GM12878 (cell line): ENCODE measurements around the gene CRYBA2. TPM values are rescaled to one million over a fixed set of nuclear protein-coding genes. Genes with fewer than 3 reads are reported as not detected.

ENCODE experiments used
- ATAC-seq: fragments of 200-7000 bp; cut with Tn5 transposase; 3 replicates; pipeline ENCODE4 v1.9.1; 2020; ENCODE audit warnings: mild to moderate bottlenecking, moderate library complexity
- BruUV-seq: library from RNA; stranded (reverse); fragments of 400-500 nt; replicated peaks from 2 replicates; lab custom pipeline; 2021; lab: Mats Ljungman, UMichigan
- CTCF ChIA-PET: fragments of 300-600 bp; sonication (Branson Sonifier 250); formaldehyde crosslinking; extraction: SDS; loops from one replicate; lab custom pipeline; 2021; ENCODE audit warnings: inconsistent platforms; lab: Yijun Ruan, JAX
- POLR2A ChIA-PET: fragments of 350-600 bp; formaldehyde crosslinking; extraction: SDS; loops from one replicate; lab custom pipeline; 2021; ENCODE audit warnings: inconsistent platforms; lab: Charles Lee
- RAD21 ChIA-PET: fragments of 300-600 bp; sonication (Branson Sonifier 250); formaldehyde crosslinking; loops from one replicate; lab custom pipeline; 2023; ENCODE audit warnings: antibody characterized with exemption; ENCODE audit not compliant: unreplicated experiment; lab: Charles Lee
- SMC1A ChIA-PET: fragments of 300-600 bp; sonication (Branson Sonifier 250); formaldehyde crosslinking; loops from one replicate; lab custom pipeline; 2023; ENCODE audit not compliant: unreplicated experiment, uncharacterized antibody; lab: Charles Lee
- DNase-seq: peaks from one replicate; pipeline ENCODE4 v3.0.0-alpha.2; 2011; ENCODE audit warnings: low read depth, low spot score
- FAIRE-seq: peaks from 3 replicates; lab custom pipeline; 2011; peaks lifted over from hg19 to GRCh38; lab: Jason Lieb, UNC
- H2AFZ ChIP-seq: 2 replicates; pipeline ENCODE4 v1.6.0; 2011; ENCODE audit warnings: low read depth, low read length, control low read depth; ENCODE audit not compliant: control insufficient read depth
- H3K27ac ChIP-seq: 2 replicates; pipeline ENCODE4 v1.5.1; 2011; ENCODE audit warnings: control low read depth; ENCODE audit not compliant: control insufficient read depth, insufficient read depth
- H3K27me3 ChIP-seq, 2 experiments: replicated peaks in 1 of 2; 2 replicates each; pipeline versions ENCODE4 v1.6.0 to v1.6.1; 2011; ENCODE audit warnings: low read length in 1 of 2; ENCODE audit not compliant: control insufficient read depth in 2 of 2, insufficient read depth in 2 of 2
- H3K36me3 ChIP-seq, 2 experiments: 2 replicates each; pipeline ENCODE4 v1.5.1; 2011; ENCODE audit warnings: low read length in 1 of 2; ENCODE audit not compliant: control insufficient read depth in 2 of 2, insufficient read depth in 2 of 2
- H3K4me1 ChIP-seq: 2 replicates; pipeline ENCODE4 v1.6.1; 2011; ENCODE audit warnings: mild to moderate bottlenecking, low read length, moderate library complexity, mixed read lengths; ENCODE audit not compliant: control insufficient read depth, insufficient read depth
- H3K4me2 ChIP-seq: 2 replicates; pipeline ENCODE4 v1.6.0; 2011; ENCODE audit warnings: control low read depth; ENCODE audit not compliant: control insufficient read depth, insufficient read depth
- H3K4me3 ChIP-seq: fragments of 200-600 bp; sonication (generic); 2 replicates; pipeline ENCODE4 v1.5.1; 2016
- H3K79me2 ChIP-seq: 2 replicates; pipeline ENCODE4 v1.6.0; 2011; ENCODE audit warnings: low read length; ENCODE audit not compliant: control insufficient read depth, insufficient read depth
- H3K9ac ChIP-seq: 2 replicates; pipeline ENCODE4 v1.8.0; 2011; ENCODE audit warnings: low read length, control low read depth, mixed read lengths; ENCODE audit not compliant: control insufficient read depth, insufficient read depth
- H3K9me3 ChIP-seq: replicated peaks from 3 replicates; pipeline ENCODE4 v1.5.1; 2011; ENCODE audit warnings: mild to moderate bottlenecking, low read length; ENCODE audit not compliant: control insufficient read depth, insufficient read depth
- H4K20me1 ChIP-seq: 2 replicates; pipeline ENCODE4 v1.6.0; 2011; ENCODE audit not compliant: control insufficient read depth, insufficient read depth
- E2F4 ChIP-seq: IDR thresholded peaks from 2 replicates; pipeline ENCODE4 v1.6.1; 2012; ENCODE audit warnings: low read depth, low read length, improper control_type of control experiment
- E4F1 ChIP-seq: fragments of 450-650 bp; IDR thresholded peaks from 2 replicates; pipeline ENCODE4 v1.6.1; 2018; ENCODE audit warnings: borderline replicate concordance, mild to moderate bottlenecking; ENCODE audit not compliant: partially characterized antibody
- IKZF2 ChIP-seq, 2 experiments: fragments of 450-650 bp; IDR thresholded peaks; 2 replicates each; pipeline ENCODE4 v1.6.1; 2017; ENCODE audit warnings: mild to moderate bottlenecking in 2 of 2, moderate library complexity in 2 of 2
- MAX ChIP-seq: IDR thresholded peaks from 2 replicates; pipeline ENCODE4 v1.6.1; 2012; ENCODE audit warnings: low read depth, low read length, improper control_type of control experiment
- POLR2A ChIP-seq: IDR thresholded peaks from 2 replicates; pipeline ENCODE4 v1.6.1; 2011; ENCODE audit warnings: low read depth, mild to moderate bottlenecking, low read length
- SUZ12 ChIP-seq: fragments of 200-600 bp; sonication (generic); IDR thresholded peaks from one replicate; pipeline ENCODE4 v1.6.1; 2018; ENCODE audit warnings: antibody characterized with exemption, mild to moderate bottlenecking; ENCODE audit not compliant: unreplicated experiment
- WGBS: methylation state at CpG from one replicate; pipeline ENCODE4 v1.1.6; 2016; ENCODE audit warnings: low lambda C conversion rate; ENCODE audit not compliant: insufficient replicate concordance, insufficient coverage; ENCODE audit errors: missing lambda C conversion rate; 5-methylcytosine and 5-hydroxymethylcytosine counted together
- in situ Hi-C: fragments of 300-500 bp; cut with MboI; formaldehyde crosslinking; loops from 9 replicates; pipeline ENCODE4 v1.14.3; 2018; ENCODE audit warnings: mixed read lengths
- intact Hi-C: fragments of 100-400 bp; cut with micrococcal nuclease; formaldehyde crosslinking; loops from one replicate; pipeline ENCODE4 v1.14.2; 2022; ENCODE audit not compliant: unreplicated experiment
- polyA plus RNA-seq, 11 experiments: library from polyadenylated mRNA; depleted of rRNA in 4 of 11; unstranded in 6 of 11; stranded (reverse) in 5 of 11; fragments of >200 nt; fragmentation: Nextera tagmentation in 4 of 11; fragmentation: Illumina TruSeq in 1 of 11; extraction: Ambion mirVana in 4 of 11; extraction: Trizol in 1 of 11; gene quantifications; 1 replicate in 1 of 11; 2 replicates in 10 of 11; pipeline versions ENCODE4 v1.2.1 to v1.2.3, GENCODE V29; 2011 to 2016; ENCODE audit warnings: inconsistent platforms in 2 of 11, missing spikeins in 2 of 11, low read depth in 1 of 11
- total RNA-seq, 4 experiments: library from RNA; depleted of rRNA in 3 of 4; stranded (reverse); fragments of >200 nt in 3 of 4; fragmentation: Illumina TruSeq in 1 of 4; extraction: Trizol in 1 of 4; gene quantifications; 2 replicates each; pipeline versions ENCODE4 v1.2.1 to v1.2.3, GENCODE V29; 2013 to 2021

CRYBA2 gene
- total and polyA plus RNA-seq, 10 of the 15 experiments (the other 5 are each of a cell fraction or from before 2014, with no cell fraction given): not detected

- H3K27me3 ChIP-seq: peaks cover 12 to 16% of the 10 kb centered on the region in 2 experiments; a peak in 3 of 4 replicates
- ChIA-PET CTCF (no interaction called here), RAD21 (no interaction called here), SMC1A (no interaction called here), POLR2A (no interaction called here)
- no peak overlapping the region for H3K4me3 ChIP-seq
- 25% methylated on average over 63 of the region's 87 CpGs for WGBS
- no peaks in the 10 kb centered on the region for H3K4me1 ChIP-seq
- ATAC-seq (no peak), FAIRE-seq (no peak), DNase-seq (no peak)
- in situ Hi-C loops (no loop called here), intact Hi-C loops (no loop called here)
- H3K4me2 ChIP-seq: peak overlapping the region; percentile 86; the same call in 1 of the 2 replicates
- BruUV-seq: no TSS peak
- no peaks in the 10 kb centered on the region for H3K79me2 ChIP-seq
- no peak overlapping the region for H2AFZ ChIP-seq
- no peak overlapping the region for H3K9ac ChIP-seq
- H3K36me3 ChIP-seq: no peaks in the 10 kb centered on the region
- H3K27ac ChIP-seq: no peak overlapping the region
- H3K9me3 ChIP-seq: no peaks in the 10 kb centered on the region
- no peaks in the 10 kb centered on the region for H4K20me1 ChIP-seq
- TF ChIP-seq POLR2A (no peak), MAX (no peak), E4F1 (no peak), E2F4 (no peak), SUZ12 (peak; percentile 97), IKZF2 (IDR thresholded peaks at IDR 0.05) (no peak)
These were observed 32.7 kb downstream of the CRYBA2 start for GRCh38 chr2:218960309-218961165.
